ENCODE data around the gene NLRP13. TPM values are rescaled to one million over a fixed set of nuclear protein-coding genes. Genes with fewer than 3 reads are reported as not detected.

NLRP13 gene
- total RNA-seq, 1 donor from 2014 or later: not detected

DNA sequence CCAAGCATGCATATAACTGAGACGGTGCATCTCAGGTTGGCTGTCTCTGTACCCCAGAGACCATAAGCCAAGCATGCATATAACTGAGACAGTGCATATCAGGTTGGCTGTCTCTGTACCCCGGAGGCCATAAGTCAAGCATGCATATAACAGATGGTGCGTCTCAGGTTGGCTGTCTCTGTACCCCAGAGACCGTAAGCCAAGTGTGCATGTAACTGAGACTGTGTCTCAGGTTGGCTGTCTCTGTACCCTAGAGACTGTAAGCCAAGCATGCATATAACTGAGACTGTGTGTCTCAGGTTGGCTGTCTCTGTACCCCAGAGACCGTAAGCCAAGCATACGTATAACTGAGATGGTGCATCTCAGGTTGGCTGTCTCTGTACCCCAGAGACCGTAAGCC lies 65.0 kb downstream of the NLRP13 start:
- Histone ChIP-seq H3K36me3 (no peaks in the 10 kb centered on the region), H3K4me3 (no peak overlapping the region), H3K9me3 (replicated peaks) (peaks cover 20% of the 10 kb centered on the region), H3K27me3 (ENCODE audit: low read depth) (peaks cover 37% of the 10 kb centered on the region), H3K4me1 (no peaks in the 10 kb centered on the region), H3K27ac (replicated peaks) (no peak overlapping the region)
- DNase-seq: no peak
- intact Hi-C loops (cut with micrococcal nuclease): no loop called here
- TF ChIP-seq CTCF (IDR thresholded peaks at IDR 0.05; ENCODE audit: borderline replicate concordance): no peak

DNA sequence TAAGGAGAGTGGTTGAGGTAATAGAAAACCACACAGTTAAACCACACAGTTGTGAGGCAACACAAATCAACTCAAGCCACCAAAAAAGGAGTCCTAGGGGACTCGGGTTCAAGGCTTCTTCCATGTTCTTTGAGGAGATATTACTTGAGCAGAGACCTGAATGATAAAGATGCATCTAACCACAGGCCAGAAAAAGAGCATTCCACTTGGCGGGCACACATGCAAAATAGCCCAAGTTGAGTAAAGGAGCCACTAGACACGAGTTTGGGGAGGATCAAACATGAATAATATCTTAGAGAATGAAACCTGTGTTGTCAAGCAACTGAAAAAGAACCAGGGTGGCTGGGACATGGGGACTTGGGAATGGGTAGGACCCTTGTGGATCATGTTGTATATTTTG lies 65.6 kb downstream of the NLRP13 start:
- H3K36me3 ChIP-seq: no peaks in the 10 kb centered on the region
- no peak overlapping the region for H3K4me3 ChIP-seq
- H3K4me1 ChIP-seq: no peaks in the 10 kb centered on the region
- no peak for DNase-seq
- H3K9me3 ChIP-seq (replicated peaks): peaks cover 16% of the 10 kb centered on the region
- TF ChIP-seq CTCF (IDR thresholded peaks at IDR 0.05; ENCODE audit: borderline replicate concordance): no peak
- no peak overlapping the region for H3K27ac ChIP-seq (replicated peaks)
- intact Hi-C loops (cut with micrococcal nuclease): no loop called here
- peaks cover 31% of the 10 kb centered on the region for H3K27me3 ChIP-seq (ENCODE audit: low read depth)

GRCh38 chr19:55858969-55859368 lies 73.2 kb downstream of the NLRP13 start:
- Histone ChIP-seq H3K27me3 (ENCODE audit: low read depth) (peaks cover 9% of the 10 kb centered on the region), H3K4me3 (no peak overlapping the region), H3K9me3 (replicated peaks) (no peaks in the 10 kb centered on the region), H3K36me3 (no peaks in the 10 kb centered on the region), H3K27ac (replicated peaks) (no peak overlapping the region), H3K4me1 (no peaks in the 10 kb centered on the region)
- DNase-seq: no peak
- no peak for TF ChIP-seq CTCF (IDR thresholded peaks at IDR 0.05; ENCODE audit: borderline replicate concordance)
- intact Hi-C loops (cut with micrococcal nuclease): no loop called here

GRCh38 chr19:55858401-55858800 lies 73.7 kb downstream of the NLRP13 start:
- intact Hi-C loops (cut with micrococcal nuclease): no loop called here
- Histone ChIP-seq H3K27me3 (ENCODE audit: low read depth) (peaks cover 9% of the 10 kb centered on the region), H3K4me3 (no peak overlapping the region), H3K4me1 (no peaks in the 10 kb centered on the region), H3K9me3 (replicated peaks) (no peaks in the 10 kb centered on the region), H3K27ac (replicated peaks) (no peak overlapping the region), H3K36me3 (no peaks in the 10 kb centered on the region)
- no peak for TF ChIP-seq CTCF (IDR thresholded peaks at IDR 0.05; ENCODE audit: borderline replicate concordance)
- DNase-seq: no peak

GRCh38 chr19:55857974-55858373 lies 74.2 kb downstream of the NLRP13 start:
- H3K4me3 ChIP-seq: no peak overlapping the region
- DNase-seq: no peak
- H3K27ac ChIP-seq (replicated peaks): no peak overlapping the region
- H3K4me1 ChIP-seq: no peaks in the 10 kb centered on the region
- H3K9me3 ChIP-seq (replicated peaks): no peaks in the 10 kb centered on the region
- no peaks in the 10 kb centered on the region for H3K36me3 ChIP-seq
- H3K27me3 ChIP-seq (ENCODE audit: low read depth): peaks cover 9% of the 10 kb centered on the region
- intact Hi-C loops (cut with micrococcal nuclease): no loop called here
- TF ChIP-seq CTCF (IDR thresholded peaks at IDR 0.05; ENCODE audit: borderline replicate concordance): no peak

- Histone ChIP-seq H3K36me3 (no peaks in the 10 kb centered on the region), H3K27me3 (ENCODE audit: low read depth) (peaks cover 9% of the 10 kb centered on the region), H3K4me1 (no peaks in the 10 kb centered on the region), H3K4me3 (no peak overlapping the region), H3K9me3 (replicated peaks) (no peaks in the 10 kb centered on the region), H3K27ac (replicated peaks) (no peak overlapping the region)
- no peak for DNase-seq
- no peak for TF ChIP-seq CTCF (IDR thresholded peaks at IDR 0.05; ENCODE audit: borderline replicate concordance)
- intact Hi-C loops (cut with micrococcal nuclease): no loop called here
Observed at GRCh38 chr19:55857149-55857548, 75.0 kb downstream of the NLRP13 start.

Data from left ventricle myocardium inferior (tissue), 1 donor.